Bladder microvascular endothelial cell (primary cell): ENCODE data around the gene POU2F2. TPM values are rescaled to one million over a fixed set of nuclear protein-coding genes. Genes with fewer than 3 reads are reported as not detected.

Experiments used
- total RNA-seq: library from RNA; depleted of rRNA; stranded (reverse); fragments of >200 nt; gene quantifications from 2 replicates; pipeline ENCODE4 v1.2.3, GENCODE V29; 2014

Gene POU2F2
- total RNA-seq: 0.16 and 1.4 TPM in 2 replicates

DNA sequence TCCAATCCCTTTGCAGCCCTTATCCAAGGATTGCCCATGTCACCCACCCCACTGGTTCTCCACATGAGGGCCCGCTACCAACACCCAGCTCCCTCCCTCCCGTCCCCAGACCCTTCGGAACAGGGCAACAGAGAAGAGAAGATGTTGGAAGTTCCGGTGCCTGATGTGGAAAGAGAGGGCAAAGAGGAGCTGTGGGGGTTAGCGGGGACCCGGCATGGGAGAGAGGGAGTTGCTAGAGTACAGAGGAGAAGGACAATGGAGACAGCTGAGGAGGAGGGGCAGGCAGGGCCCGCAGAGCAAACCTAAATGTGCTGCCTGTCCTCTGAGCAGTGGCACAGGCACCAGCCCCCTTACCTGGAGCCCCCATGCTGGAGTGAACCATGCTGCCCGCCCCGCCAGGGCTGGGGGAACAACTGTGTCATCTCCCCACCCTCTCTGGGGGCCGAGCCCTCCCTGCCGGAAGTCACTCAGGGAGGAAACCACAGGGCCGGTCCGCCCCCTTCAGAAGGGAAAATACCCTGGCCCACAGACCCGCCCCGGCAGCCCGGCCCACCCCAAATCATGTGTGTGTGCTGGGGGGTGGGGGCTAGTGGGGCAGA is at the start of gene POU2F2:
POU2F2 (minus strand) TSS at position 417 of the 599 bp plus-strand sequence; CDS start at position 382, 35 bp downstream.

DNA sequence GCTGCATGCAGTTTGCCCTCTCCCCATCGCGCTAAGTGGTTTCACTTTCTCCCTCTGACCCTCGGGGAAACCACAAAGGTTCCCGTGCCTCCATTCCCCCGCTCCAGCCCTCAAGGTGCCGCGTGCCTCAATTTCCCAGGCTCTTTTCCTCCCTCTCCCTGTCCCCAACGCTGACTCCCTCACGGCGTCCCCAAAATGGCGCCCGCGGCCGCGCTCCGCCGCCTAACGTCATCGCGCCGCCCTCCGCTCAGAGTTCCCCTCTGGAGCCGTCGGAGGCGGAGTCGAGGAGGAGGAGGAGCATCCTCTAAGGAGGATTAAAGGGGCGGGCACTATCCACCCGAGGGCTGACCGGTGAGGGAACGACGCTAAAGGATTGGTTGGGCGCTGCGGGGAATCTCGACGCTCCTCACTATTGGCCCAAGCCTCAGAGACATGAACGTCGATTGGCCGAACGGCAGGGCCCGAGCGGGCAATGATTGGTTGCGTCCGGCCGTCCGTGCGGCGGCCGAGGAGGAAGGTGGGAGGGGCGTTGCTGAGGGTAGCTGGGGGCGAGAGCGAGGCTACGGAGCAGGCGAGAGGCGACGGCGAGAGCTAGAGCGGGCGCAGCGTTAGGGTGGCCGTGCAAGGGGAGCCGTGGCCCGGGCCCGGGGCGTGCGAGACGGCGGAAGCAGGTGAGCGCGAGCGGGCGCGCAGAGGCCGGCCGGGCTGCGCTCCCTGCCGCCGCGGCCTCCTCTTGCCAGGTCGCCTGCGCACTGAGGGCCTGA is 56.4 kb downstream of the POU2F2 start, which contains the start of gene ZNF574:
ZNF574 (plus strand) TSS at position 551 of the 764 bp plus-strand sequence. CDS start 2,441 bp downstream, outside the sequence.

DNA sequence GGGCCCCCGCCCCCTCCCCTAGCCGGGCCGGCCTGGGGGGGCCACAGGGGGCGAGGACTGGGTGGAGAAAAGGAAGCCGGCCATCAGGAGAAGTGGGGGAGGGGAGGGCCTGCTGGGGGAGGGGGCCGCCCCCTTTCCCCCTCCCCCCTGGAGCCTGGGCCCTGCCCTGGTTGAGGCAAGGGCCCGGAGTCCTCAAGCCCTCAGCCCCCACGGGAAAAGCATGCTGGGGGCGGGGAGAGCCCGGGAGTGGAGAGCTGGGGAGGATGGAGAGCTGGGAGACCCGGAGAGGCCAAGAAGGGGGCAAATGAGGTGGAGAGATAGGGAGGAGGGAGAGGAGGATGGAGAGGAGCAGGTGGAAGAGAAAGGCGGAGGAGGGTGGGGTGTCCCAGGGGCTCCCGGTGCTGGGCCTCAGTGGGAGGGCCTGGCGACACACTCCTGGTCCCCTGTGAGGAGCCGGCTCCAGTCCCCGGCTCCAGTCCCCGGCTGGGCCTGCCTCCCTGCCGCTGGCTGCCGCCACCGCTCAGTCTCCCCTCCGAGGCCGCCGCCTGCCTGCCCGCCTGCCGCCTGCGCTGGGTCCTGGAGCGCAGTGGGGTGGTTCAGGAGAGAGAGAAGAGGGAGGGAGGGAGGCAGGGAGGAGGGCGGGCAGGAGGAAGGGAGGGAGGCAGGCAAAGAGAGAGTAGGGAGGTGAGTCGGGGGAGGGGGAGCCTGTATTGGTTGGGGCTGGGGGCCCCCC is 62.5 kb downstream of the POU2F2 start, which contains the start of gene GRIK5:
GRIK5 (minus strand) TSS at position 588 of the 733 bp plus-strand sequence. CDS start 4,436 bp downstream, outside the sequence.

Other genes starting within 250 kb of the POU2F2 start
- gene ARHGEF1, start 249.3 kb downstream of the POU2F2 start, total RNA-seq: 42.9 and 43.9 TPM in 2 replicates
- gene ERFL, start 204.0 kb downstream of the POU2F2 start, total RNA-seq: not detected in 2 replicates
- gene RABAC1, start 173.1 kb downstream of the POU2F2 start, total RNA-seq: 141 and 157 TPM in 2 replicates
- under 0.01 TPM in 1 of 2 replicates, not detected in the other for gene ATP1A3, start 138.2 kb downstream of the POU2F2 start, total RNA-seq
- 0.06 TPM in 1 of 2 replicates, not detected in the other for gene GRIK5, start 62.2 kb downstream of the POU2F2 start, total RNA-seq
- gene ZNF574, start 56.3 kb downstream of the POU2F2 start, total RNA-seq: 8.1 and 16.1 TPM in 2 replicates
- 18.8 and 20.5 TPM in 2 replicates for gene DEDD2, start 85.2 kb upstream of the POU2F2 start, total RNA-seq
- 6.0 and 11.6 TPM in 2 replicates for gene ZNF526, start 87.9 kb upstream of the POU2F2 start, total RNA-seq
- 9.4 and 23.6 TPM in 2 replicates for gene GSK3A, start 110.2 kb upstream of the POU2F2 start, total RNA-seq
- 24.6 and 43.7 TPM in 2 replicates for gene ERF, start 122.7 kb upstream of the POU2F2 start, total RNA-seq
- gene CIC, start 136.8 kb upstream of the POU2F2 start, total RNA-seq: 16.2 and 27.6 TPM in 2 replicates
- 0.32 and 0.38 TPM in 2 replicates for gene PRR19, start 169.7 kb upstream of the POU2F2 start, total RNA-seq
- gene PAFAH1B3, start 170.2 kb upstream of the POU2F2 start, total RNA-seq: 36.3 and 40.8 TPM in 2 replicates
- not detected in 2 replicates for gene TMEM145, start 180.9 kb upstream of the POU2F2 start, total RNA-seq
- gene MEGF8, start 193.2 kb upstream of the POU2F2 start, total RNA-seq: 20.2 and 59.2 TPM in 2 replicates